ENCODE measurements around the gene BAHCC1. TPM values are rescaled to one million over a fixed set of nuclear protein-coding genes. Genes with fewer than 3 reads are reported as not detected.

BAHCC1 gene
- total RNA-seq, 1 donor from 2014 or later = 10.7 TPM

- Mint-ChIP-seq H3K4me1 (ENCODE audit: unreplicated experiment) (peaks cover 39% of the 10 kb centered on the region), H3K4me3 (ENCODE audit: unreplicated experiment) (no peak overlapping the region), H3K9me3 (ENCODE audit: unreplicated experiment) (no peaks in the 10 kb centered on the region), H3K27ac (ENCODE audit: unreplicated experiment) (no peak overlapping the region), H3K27me3 (ENCODE audit: unreplicated experiment) (peaks cover 24% of the 10 kb centered on the region), H3K36me3 (ENCODE audit: low read depth, unreplicated experiment) (peaks cover 9% of the 10 kb centered on the region)
- DNase-seq (ENCODE audit: low spot score) = no peak
- TF ChIP-seq, protein P1, sequence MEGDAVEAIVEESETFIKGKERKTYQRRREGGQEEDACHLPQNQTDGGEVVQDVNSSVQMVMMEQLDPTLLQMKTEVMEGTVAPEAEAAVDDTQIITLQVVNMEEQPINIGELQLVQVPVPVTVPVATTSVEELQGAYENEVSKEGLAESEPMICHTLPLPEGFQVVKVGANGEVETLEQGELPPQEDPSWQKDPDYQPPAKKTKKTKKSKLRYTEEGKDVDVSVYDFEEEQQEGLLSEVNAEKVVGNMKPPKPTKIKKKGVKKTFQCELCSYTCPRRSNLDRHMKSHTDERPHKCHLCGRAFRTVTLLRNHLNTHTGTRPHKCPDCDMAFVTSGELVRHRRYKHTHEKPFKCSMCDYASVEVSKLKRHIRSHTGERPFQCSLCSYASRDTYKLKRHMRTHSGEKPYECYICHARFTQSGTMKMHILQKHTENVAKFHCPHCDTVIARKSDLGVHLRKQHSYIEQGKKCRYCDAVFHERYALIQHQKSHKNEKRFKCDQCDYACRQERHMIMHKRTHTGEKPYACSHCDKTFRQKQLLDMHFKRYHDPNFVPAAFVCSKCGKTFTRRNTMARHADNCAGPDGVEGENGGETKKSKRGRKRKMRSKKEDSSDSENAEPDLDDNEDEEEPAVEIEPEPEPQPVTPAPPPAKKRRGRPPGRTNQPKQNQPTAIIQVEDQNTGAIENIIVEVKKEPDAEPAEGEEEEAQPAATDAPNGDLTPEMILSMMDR (IDR thresholded peaks at IDR 0.05; ENCODE audit: unreplicated experiment) = no peak
These were observed 5.0 kb upstream of the BAHCC1 start for GRCh38 chr17:81390029-81390872.

- Mint-ChIP-seq H3K36me3 (ENCODE audit: low read depth, unreplicated experiment) (peaks cover 9% of the 10 kb centered on the region), H3K4me1 (ENCODE audit: unreplicated experiment) (peaks cover 39% of the 10 kb centered on the region), H3K9me3 (ENCODE audit: unreplicated experiment) (no peaks in the 10 kb centered on the region), H3K4me3 (ENCODE audit: unreplicated experiment) (peak overlapping the region; percentile 81), H3K27me3 (ENCODE audit: unreplicated experiment) (peaks cover 19% of the 10 kb centered on the region), H3K27ac (ENCODE audit: unreplicated experiment) (no peak overlapping the region)
- TF ChIP-seq, protein P1 (IDR thresholded peaks at IDR 0.05; ENCODE audit: unreplicated experiment) = no peak
- no peak for DNase-seq (ENCODE audit: low spot score)
These were observed 4.4 kb upstream of the BAHCC1 start for GRCh38 chr17:81390873-81391255.

GRCh38 chr17:81391293-81391935, 3.8 kb upstream of the BAHCC1 start:
- H3K4me3 Mint-ChIP-seq (ENCODE audit: unreplicated experiment) = peak overlapping the region; percentile 81
- no peak for DNase-seq (ENCODE audit: low spot score)
- no peaks in the 10 kb centered on the region for H3K9me3 Mint-ChIP-seq (ENCODE audit: unreplicated experiment)
- H3K36me3 Mint-ChIP-seq (ENCODE audit: low read depth, unreplicated experiment) = peaks cover 9% of the 10 kb centered on the region
- H3K4me1 Mint-ChIP-seq (ENCODE audit: unreplicated experiment) = peaks cover 39% of the 10 kb centered on the region
- TF ChIP-seq, protein P1 (IDR thresholded peaks at IDR 0.05; ENCODE audit: unreplicated experiment) = no peak
- H3K27ac Mint-ChIP-seq (ENCODE audit: unreplicated experiment) = no peak overlapping the region
- H3K27me3 Mint-ChIP-seq (ENCODE audit: unreplicated experiment) = peaks cover 16% of the 10 kb centered on the region

GRCh38 chr17:81391936-81392908, 3.0 kb upstream of the BAHCC1 start:
- peaks cover 39% of the 10 kb centered on the region for H3K4me1 Mint-ChIP-seq (ENCODE audit: unreplicated experiment)

More at GRCh38 chr17:81391936-81392908, 3.0 kb upstream of the BAHCC1 start:
- Mint-ChIP-seq H3K4me3 (ENCODE audit: unreplicated experiment) (peak overlapping the region; percentile 88), H3K36me3 (ENCODE audit: low read depth, unreplicated experiment) (peaks cover 9% of the 10 kb centered on the region), H3K27me3 (ENCODE audit: unreplicated experiment) (peaks cover 16% of the 10 kb centered on the region), H3K27ac (ENCODE audit: unreplicated experiment) (no peak overlapping the region), H3K9me3 (ENCODE audit: unreplicated experiment) (no peaks in the 10 kb centered on the region)
- DNase-seq (ENCODE audit: low spot score) = no peak
- TF ChIP-seq, protein P1 (IDR thresholded peaks at IDR 0.05; ENCODE audit: unreplicated experiment) = no peak

All from endothelial cell (in vitro differentiated cells).